Measurements from ENCODE around the gene CFAP68. TPM values are rescaled to one million over a fixed set of nuclear protein-coding genes. Genes with fewer than 3 reads are reported as not detected.

Gene CFAP68
- total and polyA plus RNA-seq, 2 of the 4 experiments (the other 2 are of a cell fraction) = 10.2 to 17.0 TPM

DNA sequence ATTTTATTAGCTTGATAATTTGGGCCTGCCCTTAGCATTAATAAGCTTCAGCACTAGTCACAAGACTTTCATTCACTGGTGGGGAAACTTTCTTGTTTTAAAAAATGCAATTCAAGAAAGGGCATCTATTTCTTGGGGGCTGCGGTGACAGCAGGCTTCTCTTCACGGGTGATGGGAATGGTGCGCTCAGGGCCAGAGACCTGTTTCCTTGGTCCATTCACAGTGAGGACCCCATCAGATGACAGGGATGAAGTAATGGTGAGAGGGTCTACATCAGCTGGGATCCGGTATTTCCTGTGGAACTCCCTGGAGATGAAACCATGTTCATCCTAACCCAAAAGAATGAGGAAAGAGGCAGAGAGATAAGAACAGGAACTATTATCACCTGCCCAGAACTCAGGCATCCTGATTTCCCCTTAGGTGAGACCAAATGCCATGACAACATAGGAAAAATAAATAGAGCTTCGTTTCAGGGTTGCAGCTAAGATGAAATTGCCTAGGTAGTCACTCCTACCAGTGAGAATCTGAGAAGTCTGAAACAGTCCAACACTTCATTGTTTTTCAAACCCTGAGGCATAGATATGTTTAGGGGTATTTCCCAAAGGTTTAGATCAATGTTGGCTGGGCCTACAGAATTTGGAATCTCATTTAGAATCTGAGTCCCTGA lies 29.4 kb downstream of the CFAP68 start:
- Histone ChIP-seq H3K9ac (ENCODE audit: low read depth, low read length) (no peak overlapping the region), H3K4me2 (ENCODE audit: low read depth, low read length) (no peak overlapping the region), H4K8ac (ENCODE audit: low read depth in 2 of 2, low read length in 2 of 2) (no peak overlapping the region), H3K4me1 (ENCODE audit: control insufficient read depth, insufficient read depth, low read length) (peaks cover 32% of the 10 kb centered on the region), H2AFZ (replicated peaks; ENCODE audit: low read length, poor library complexity) (no peak overlapping the region), H3K18ac (ENCODE audit: low read depth, low read length) (no peak overlapping the region), H3K56ac (ENCODE audit: extremely low read depth, insufficient read depth, low read length) (no peak overlapping the region), H2AK9ac (replicated peaks; ENCODE audit: low read depth, low read length, poor library complexity) (no peak overlapping the region), H4K91ac (ENCODE audit: insufficient read depth, low read depth, low read length) (no peak overlapping the region), H3K36me3 (ENCODE audit: control insufficient read depth, insufficient read depth, low read length) (no peaks in the 10 kb centered on the region), H3K27ac (ENCODE audit: insufficient read depth, low read length) (no peak overlapping the region), H3K9me1 (ENCODE audit: insufficient read depth, low read length) (peaks cover 13% of the 10 kb centered on the region), H3K27me3 (ENCODE audit: control insufficient read depth, insufficient read depth, low read length) (no peaks in the 10 kb centered on the region), H2BK20ac (ENCODE audit: low read depth, low read length) (no peak overlapping the region), H2BK120ac (ENCODE audit: low read depth, low read length) (no peak overlapping the region), H3K23ac (ENCODE audit: low read depth, low read length) (no peak overlapping the region), H3K9me3 (ENCODE audit: control insufficient read depth, insufficient read depth, low read length) (no peaks in the 10 kb centered on the region), H3K4me3 (ENCODE audit: insufficient read depth, low read depth, low read length) (no peak overlapping the region), H3K4ac (ENCODE audit: low read depth, low read length) (no peak overlapping the region), H4K5ac (ENCODE audit: low read depth, low read length) (no peak overlapping the region), H3K79me1 (ENCODE audit: low read depth in 1 of 2, low read length in 2 of 2) (peaks cover 0 to 13% of the 10 kb centered on the region in 2 experiments; a peak in 2 of 4 replicates), H2BK15ac (ENCODE audit: low read depth, low read length) (no peak overlapping the region), H3K14ac (replicated peaks; ENCODE audit: low read depth, low read length) (no peak overlapping the region), H4K20me1 (ENCODE audit: insufficient read depth, low read length) (no peaks in the 10 kb centered on the region), H2BK5ac (ENCODE audit: low read depth, low read length, poor library complexity, severe bottlenecking) (no peak overlapping the region), H2AK5ac (ENCODE audit: low read depth, low read length) (no peak overlapping the region)
- intact Hi-C loops (cut with micrococcal nuclease) (no loop called here), in situ Hi-C loops (cut with MboI; ENCODE audit: low sequenced_read_pairs) (no loop called here), dilution Hi-C loops (cut with HindIII; ENCODE audit: low sequenced_read_pairs, unreplicated experiment) (no loop called here)
- no TSS peak for BruUV-seq (replicated peaks)
- WGBS, 2 experiments (ENCODE audit: extremely low coverage in 2 of 2, insufficient read length in 1 of 2) = no CpG with 5 or more reads among the region's 5 CpGs
- ChIA-PET POLR2A (ENCODE audit: unreplicated experiment) (interaction anchor here (0.6 kb wide), 1 partner anchor 45 kb away, joined by 3 read pairs; no protein-coding TSS in a partner anchor), CTCF (interaction anchor here (0.5 kb wide), 1 partner anchor 24 kb away, joined by 4 read pairs; no protein-coding TSS in a partner anchor)
- DNase-seq = no peak
- TF ChIP-seq CHD1 (IDR thresholded peaks at IDR 0.05; ENCODE audit: low read depth, low read length) (no peak), CEBPB (IDR thresholded peaks at IDR 0.05; ENCODE audit: low read depth, low read length) (no peak), RAD21 (IDR thresholded peaks at IDR 0.05; ENCODE audit: low read length) (no peak), NFE2L2 (IDR thresholded peaks at IDR 0.05; ENCODE audit: low read depth, low read length) (no peak), BHLHE40 (IDR thresholded peaks at IDR 0.05; ENCODE audit: low read depth, low read length) (no peak), MAZ (IDR thresholded peaks at IDR 0.05; ENCODE audit: borderline replicate concordance, low read depth, low read length) (no peak), MAFK (IDR thresholded peaks at IDR 0.05; ENCODE audit: low read depth, low read length) (no peak), SMC3 (IDR thresholded peaks at IDR 0.05; ENCODE audit: low read depth, low read length) (no peak), FOS (IDR thresholded peaks at IDR 0.05; ENCODE audit: low read depth, low read length) (no peak), POLR2A (IDR thresholded peaks at IDR 0.05; ENCODE audit: low read depth, low read length) (no peak), RFX5 (IDR thresholded peaks at IDR 0.05; ENCODE audit: low read depth, low read length) (no peak), RCOR1 (IDR thresholded peaks at IDR 0.05; ENCODE audit: insufficient replicate concordance, low read length) (no peak), MXI1 (IDR thresholded peaks at IDR 0.05; ENCODE audit: borderline replicate concordance, low read depth, low read length) (no peak)
- TF ChIP-seq, protein P1, sequence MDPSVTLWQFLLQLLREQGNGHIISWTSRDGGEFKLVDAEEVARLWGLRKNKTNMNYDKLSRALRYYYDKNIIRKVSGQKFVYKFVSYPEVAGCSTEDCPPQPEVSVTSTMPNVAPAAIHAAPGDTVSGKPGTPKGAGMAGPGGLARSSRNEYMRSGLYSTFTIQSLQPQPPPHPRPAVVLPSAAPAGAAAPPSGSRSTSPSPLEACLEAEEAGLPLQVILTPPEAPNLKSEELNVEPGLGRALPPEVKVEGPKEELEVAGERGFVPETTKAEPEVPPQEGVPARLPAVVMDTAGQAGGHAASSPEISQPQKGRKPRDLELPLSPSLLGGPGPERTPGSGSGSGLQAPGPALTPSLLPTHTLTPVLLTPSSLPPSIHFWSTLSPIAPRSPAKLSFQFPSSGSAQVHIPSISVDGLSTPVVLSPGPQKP (IDR thresholded peaks at IDR 0.05; ENCODE audit: borderline replicate concordance, low read depth, low read length) = no peak
- TF ChIP-seq, protein P2, sequence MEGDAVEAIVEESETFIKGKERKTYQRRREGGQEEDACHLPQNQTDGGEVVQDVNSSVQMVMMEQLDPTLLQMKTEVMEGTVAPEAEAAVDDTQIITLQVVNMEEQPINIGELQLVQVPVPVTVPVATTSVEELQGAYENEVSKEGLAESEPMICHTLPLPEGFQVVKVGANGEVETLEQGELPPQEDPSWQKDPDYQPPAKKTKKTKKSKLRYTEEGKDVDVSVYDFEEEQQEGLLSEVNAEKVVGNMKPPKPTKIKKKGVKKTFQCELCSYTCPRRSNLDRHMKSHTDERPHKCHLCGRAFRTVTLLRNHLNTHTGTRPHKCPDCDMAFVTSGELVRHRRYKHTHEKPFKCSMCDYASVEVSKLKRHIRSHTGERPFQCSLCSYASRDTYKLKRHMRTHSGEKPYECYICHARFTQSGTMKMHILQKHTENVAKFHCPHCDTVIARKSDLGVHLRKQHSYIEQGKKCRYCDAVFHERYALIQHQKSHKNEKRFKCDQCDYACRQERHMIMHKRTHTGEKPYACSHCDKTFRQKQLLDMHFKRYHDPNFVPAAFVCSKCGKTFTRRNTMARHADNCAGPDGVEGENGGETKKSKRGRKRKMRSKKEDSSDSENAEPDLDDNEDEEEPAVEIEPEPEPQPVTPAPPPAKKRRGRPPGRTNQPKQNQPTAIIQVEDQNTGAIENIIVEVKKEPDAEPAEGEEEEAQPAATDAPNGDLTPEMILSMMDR (conservative IDR thresholded peaks at IDR 0.05; ENCODE audit: low read depth, low read length) = no peak
- TF ChIP-seq, protein P3, sequence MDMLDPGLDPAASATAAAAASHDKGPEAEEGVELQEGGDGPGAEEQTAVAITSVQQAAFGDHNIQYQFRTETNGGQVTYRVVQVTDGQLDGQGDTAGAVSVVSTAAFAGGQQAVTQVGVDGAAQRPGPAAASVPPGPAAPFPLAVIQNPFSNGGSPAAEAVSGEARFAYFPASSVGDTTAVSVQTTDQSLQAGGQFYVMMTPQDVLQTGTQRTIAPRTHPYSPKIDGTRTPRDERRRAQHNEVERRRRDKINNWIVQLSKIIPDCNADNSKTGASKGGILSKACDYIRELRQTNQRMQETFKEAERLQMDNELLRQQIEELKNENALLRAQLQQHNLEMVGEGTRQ (IDR thresholded peaks at IDR 0.05; ENCODE audit: low read depth, low read length) = no peak
- ATAC-seq (ENCODE audit: low read depth) = no peak

All from IMR-90 (cell line).